Stimulated activated naive CD8-positive, alpha-beta T cell treated with anti-CD3 and anti-CD28 coated beads, Interleukin-15, Interleukin-2, amounts not matched to agents 100 ng/mL and 50 ng/mL, for 24 hours (primary cell): ENCODE results near the gene RNF180.

Source experiments
- H3K27ac Mint-ChIP-seq: one replicate; pipeline ENCODE4 v1.8.0; 2021; ENCODE audit warnings: mild to moderate bottlenecking, mixed read lengths
- H3K27me3 Mint-ChIP-seq: one replicate; pipeline ENCODE4 v1.8.0; 2021; ENCODE audit warnings: mixed read lengths
- H3K36me3 Mint-ChIP-seq: one replicate; pipeline ENCODE4 v1.8.0; 2021; ENCODE audit warnings: low read depth, mixed read lengths
- H3K4me1 Mint-ChIP-seq: one replicate; pipeline ENCODE4 v1.8.0; 2021; ENCODE audit warnings: low read depth, mixed read lengths
- H3K4me3 Mint-ChIP-seq: one replicate; pipeline ENCODE4 v1.8.0; 2021; ENCODE audit warnings: mild to moderate bottlenecking, mixed read lengths
- H3K9me3 Mint-ChIP-seq: one replicate; pipeline ENCODE4 v1.8.0; 2021; ENCODE audit warnings: mixed read lengths

Gene RNF180, protein sequence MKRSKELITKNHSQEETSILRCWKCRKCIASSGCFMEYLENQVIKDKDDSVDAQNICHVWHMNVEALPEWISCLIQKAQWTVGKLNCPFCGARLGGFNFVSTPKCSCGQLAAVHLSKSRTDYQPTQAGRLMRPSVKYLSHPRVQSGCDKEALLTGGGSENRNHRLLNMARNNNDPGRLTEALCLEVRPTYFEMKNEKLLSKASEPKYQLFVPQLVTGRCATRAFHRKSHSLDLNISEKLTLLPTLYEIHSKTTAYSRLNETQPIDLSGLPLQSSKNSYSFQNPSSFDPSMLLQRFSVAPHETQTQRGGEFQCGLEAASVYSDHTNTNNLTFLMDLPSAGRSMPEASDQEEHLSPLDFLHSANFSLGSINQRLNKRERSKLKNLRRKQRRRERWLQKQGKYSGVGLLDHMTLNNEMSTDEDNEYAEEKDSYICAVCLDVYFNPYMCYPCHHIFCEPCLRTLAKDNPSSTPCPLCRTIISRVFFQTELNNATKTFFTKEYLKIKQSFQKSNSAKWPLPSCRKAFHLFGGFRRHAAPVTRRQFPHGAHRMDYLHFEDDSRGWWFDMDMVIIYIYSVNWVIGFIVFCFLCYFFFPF

DNA sequence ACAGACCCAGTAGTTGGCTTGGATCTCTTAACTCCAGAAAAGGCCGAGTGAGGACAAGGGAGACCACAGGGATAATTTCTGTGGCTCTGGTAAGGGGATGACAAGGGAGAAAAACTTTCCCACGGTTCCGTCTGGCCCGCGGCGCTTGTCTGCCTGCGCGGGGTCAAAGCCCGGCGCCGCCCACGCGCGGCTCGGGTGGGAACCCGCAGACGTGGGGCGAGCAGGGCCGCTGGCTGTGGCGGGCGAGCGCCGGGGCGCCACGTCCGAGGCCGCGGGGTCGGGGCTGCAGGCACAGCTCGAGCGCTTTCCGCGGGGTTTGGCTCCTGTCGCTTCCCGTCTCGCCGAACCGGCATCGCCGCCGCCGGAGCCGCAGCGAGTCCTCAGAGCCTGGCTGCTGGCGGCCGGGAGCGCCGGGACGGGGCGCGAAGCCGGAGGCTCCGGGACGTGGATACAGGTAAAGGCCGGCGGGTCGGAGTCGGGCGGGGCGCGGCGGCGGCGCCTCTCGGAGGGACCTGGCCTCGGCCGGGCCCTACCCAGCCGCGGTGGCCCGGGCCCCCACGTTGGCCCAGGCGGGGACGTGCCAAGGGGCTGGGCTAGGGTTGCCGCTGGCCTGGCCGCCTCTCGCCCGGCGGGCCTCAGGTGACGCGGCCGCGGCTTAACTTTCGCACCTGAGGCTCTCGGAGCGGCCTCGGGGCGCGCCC lies at the start of gene RNF180:
RNF180 (plus strand) TSS at position 344 of the 701 bp plus-strand sequence. CDS start 34,965 bp downstream, outside the sequence.
- H3K27ac Mint-ChIP-seq: no peak within 1 kb of the TSS
- no peaks in the 10 kb centered on the region for H3K36me3 Mint-ChIP-seq
- H3K27me3 Mint-ChIP-seq: peaks cover 45% of the 10 kb centered on the region
- H3K4me3 Mint-ChIP-seq: peak within 1 kb of the TSS; percentile 63
- H3K4me1 Mint-ChIP-seq: peaks cover 4% of the 10 kb centered on the region
- peaks cover 4% of the 10 kb centered on the region for H3K9me3 Mint-ChIP-seq

- H3K4me1 Mint-ChIP-seq: no peaks in the 10 kb centered on the region
- no peak overlapping the region for H3K27ac Mint-ChIP-seq
- H3K27me3 Mint-ChIP-seq: no peaks in the 10 kb centered on the region
- peaks cover 4% of the 10 kb centered on the region for H3K9me3 Mint-ChIP-seq
- H3K36me3 Mint-ChIP-seq: no peaks in the 10 kb centered on the region
- no peak overlapping the region for H3K4me3 Mint-ChIP-seq
Measured at GRCh38 chr5:64125521-64125920, 40.1 kb upstream of the RNF180 start.

GRCh38 chr5:64126202-64126741 lies 39.4 kb upstream of the RNF180 start:
- no peak overlapping the region for H3K27ac Mint-ChIP-seq
- H3K9me3 Mint-ChIP-seq: peaks cover 4% of the 10 kb centered on the region
- H3K4me1 Mint-ChIP-seq: no peaks in the 10 kb centered on the region
- H3K4me3 Mint-ChIP-seq: no peak overlapping the region
- no peaks in the 10 kb centered on the region for H3K36me3 Mint-ChIP-seq
- no peaks in the 10 kb centered on the region for H3K27me3 Mint-ChIP-seq

DNA sequence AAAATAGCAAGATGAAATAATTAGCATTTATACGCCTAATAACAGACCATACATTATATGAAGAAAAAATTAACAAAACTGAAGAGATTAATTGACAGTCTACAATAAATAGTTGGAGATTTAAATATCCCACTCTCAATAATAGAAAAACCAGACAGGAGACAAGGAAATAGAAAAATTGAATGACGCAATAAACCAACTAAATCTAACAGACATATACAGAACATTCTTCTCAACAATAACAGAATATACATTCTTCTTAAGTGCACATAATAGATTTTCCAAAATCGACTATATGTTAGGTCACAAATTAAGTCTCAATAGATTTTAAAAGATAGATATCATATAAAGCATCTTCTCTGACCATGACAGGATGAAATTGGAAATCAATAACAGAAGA lies 25.6 kb upstream of the RNF180 start:
- Mint-ChIP-seq H3K4me3 (no peak overlapping the region), H3K27ac (no peak overlapping the region), H3K9me3 (peaks cover 15% of the 10 kb centered on the region), H3K36me3 (no peaks in the 10 kb centered on the region), H3K4me1 (no peaks in the 10 kb centered on the region), H3K27me3 (no peaks in the 10 kb centered on the region)

- peaks cover 6% of the 10 kb centered on the region for H3K9me3 Mint-ChIP-seq
- no peaks in the 10 kb centered on the region for H3K27me3 Mint-ChIP-seq
Measured at GRCh38 chr5:64144425-64145215, 21.0 kb upstream of the RNF180 start.

DNA sequence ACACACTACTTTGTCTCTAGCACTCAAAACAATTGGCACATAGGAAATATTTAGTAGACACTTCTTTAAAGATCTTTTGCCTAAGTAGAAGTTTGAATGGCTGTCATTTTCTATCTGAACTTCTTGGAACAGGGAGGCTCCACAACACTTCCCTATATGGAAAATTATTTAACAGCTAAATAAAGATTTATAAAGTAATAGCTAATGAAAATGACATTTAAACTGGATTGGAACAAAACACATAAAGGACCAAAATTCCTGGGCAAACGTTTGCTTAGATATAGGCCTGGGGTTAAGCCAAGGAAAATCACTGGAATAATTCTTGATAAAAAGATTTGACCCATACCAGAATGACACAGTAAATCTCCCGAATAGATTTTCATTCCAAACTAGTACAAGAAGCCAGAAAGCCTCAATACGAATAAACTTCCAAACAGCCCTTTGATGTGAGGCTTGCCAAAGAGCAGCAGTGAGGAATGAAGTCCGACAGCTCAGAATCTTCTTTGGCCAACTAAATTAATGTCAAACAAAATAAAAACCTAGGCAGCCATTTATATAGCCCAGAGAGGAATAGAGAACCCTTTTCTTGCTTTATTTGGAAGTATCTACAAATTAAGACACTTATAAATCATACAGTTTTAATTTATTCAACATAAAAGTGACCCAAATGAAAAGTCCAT lies 20.3 kb upstream of the RNF180 start:
- no peaks in the 10 kb centered on the region for H3K36me3 Mint-ChIP-seq
- peaks cover 6% of the 10 kb centered on the region for H3K9me3 Mint-ChIP-seq
- H3K27me3 Mint-ChIP-seq: no peaks in the 10 kb centered on the region
- no peak overlapping the region for H3K27ac Mint-ChIP-seq
- no peak overlapping the region for H3K4me3 Mint-ChIP-seq
- H3K4me1 Mint-ChIP-seq: no peaks in the 10 kb centered on the region

More at GRCh38 chr5:64144425-64145215, 21.0 kb upstream of the RNF180 start:
- no peak overlapping the region for H3K4me3 Mint-ChIP-seq
- H3K27ac Mint-ChIP-seq: no peak overlapping the region
- no peaks in the 10 kb centered on the region for H3K36me3 Mint-ChIP-seq
- H3K4me1 Mint-ChIP-seq: no peaks in the 10 kb centered on the region

DNA sequence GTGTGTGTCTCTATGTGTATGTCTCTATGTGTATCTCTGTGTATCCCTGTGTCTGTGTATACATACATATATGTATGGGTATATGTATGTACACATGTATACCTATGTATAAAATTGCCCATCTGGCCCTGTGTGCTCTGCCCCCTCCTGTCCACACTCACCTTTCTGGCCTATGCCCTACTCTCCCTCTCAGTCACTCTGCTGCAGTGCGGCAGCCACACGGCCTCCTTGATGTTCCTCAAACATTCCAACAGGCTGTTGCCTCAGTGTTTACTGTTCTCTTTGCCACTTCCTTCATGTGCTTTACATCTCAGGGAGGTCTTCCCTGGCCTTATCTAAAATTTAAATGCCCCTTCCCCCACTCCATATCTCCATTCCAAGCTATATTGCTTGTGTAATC lies 18.3 kb upstream of the RNF180 start:
- H3K36me3 Mint-ChIP-seq: no peaks in the 10 kb centered on the region
- no peaks in the 10 kb centered on the region for H3K27me3 Mint-ChIP-seq
- H3K4me1 Mint-ChIP-seq: no peaks in the 10 kb centered on the region
- no peak overlapping the region for H3K4me3 Mint-ChIP-seq
- no peaks in the 10 kb centered on the region for H3K9me3 Mint-ChIP-seq
- no peak overlapping the region for H3K27ac Mint-ChIP-seq

GRCh38 chr5:64147849-64148441 lies 17.7 kb upstream of the RNF180 start:
- H3K27me3 Mint-ChIP-seq: no peaks in the 10 kb centered on the region
- no peak overlapping the region for H3K27ac Mint-ChIP-seq
- H3K9me3 Mint-ChIP-seq: no peaks in the 10 kb centered on the region
- no peak overlapping the region for H3K4me3 Mint-ChIP-seq
- H3K36me3 Mint-ChIP-seq: no peaks in the 10 kb centered on the region
- H3K4me1 Mint-ChIP-seq: no peaks in the 10 kb centered on the region

DNA sequence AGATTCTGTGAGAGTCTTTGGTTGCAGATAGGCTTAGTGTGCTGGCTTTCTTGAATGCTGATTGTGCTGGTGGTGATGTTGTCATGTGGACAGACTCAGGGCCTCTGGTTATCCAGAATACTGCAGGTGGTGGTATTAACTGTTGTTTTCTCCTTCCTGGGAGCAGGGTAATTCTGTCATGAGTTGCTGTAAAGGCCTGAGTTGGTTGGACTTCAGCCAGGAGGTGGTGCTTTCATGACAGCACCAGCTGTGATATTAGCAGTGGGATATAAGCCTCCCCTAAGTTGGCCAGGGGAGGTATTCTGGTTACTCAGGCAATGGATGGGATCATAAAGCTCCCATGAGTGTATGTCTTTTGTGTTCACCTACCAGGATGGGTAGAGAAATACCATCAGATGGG lies 16.4 kb upstream of the RNF180 start:
- no peak overlapping the region for H3K4me3 Mint-ChIP-seq
- no peaks in the 10 kb centered on the region for H3K4me1 Mint-ChIP-seq
- no peak overlapping the region for H3K27ac Mint-ChIP-seq
- H3K36me3 Mint-ChIP-seq: no peaks in the 10 kb centered on the region
- H3K9me3 Mint-ChIP-seq: peaks cover 8% of the 10 kb centered on the region
- H3K27me3 Mint-ChIP-seq: no peaks in the 10 kb centered on the region

DNA sequence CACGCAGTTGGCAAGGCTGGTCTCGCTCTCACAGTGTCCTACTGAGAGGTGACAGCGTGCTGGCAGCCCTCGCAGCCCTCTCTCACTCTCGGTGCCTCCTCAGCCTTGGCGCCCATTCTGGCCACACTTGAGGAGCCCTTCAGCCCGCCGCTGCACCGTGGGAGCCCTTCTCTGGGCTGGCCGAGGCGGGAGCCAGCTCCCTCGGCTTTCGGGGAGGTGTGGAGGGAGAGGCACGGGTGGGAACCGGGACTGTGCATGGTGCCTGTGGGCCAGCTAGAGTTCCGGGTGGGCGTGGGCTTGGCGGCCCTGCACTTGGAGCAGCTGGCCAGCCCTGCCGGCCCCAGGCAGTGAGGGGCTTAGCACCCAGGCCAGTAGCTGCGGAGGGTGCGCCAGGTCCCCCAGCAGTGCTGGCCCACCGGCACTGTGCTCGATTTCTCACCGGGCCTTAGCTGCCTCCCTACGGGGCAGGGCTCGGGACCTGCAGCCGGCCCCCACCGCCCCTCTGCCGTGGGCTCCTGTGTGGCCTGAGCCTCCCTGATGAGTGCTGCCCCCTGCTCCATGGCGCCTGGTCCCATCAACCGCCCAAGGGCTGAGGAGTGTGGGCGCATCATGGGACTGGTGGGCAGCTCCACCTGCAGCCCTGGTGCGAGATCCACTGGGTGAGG lies 15.7 kb upstream of the RNF180 start:
- no peak overlapping the region for H3K27ac Mint-ChIP-seq
- H3K4me3 Mint-ChIP-seq: no peak overlapping the region
- no peaks in the 10 kb centered on the region for H3K27me3 Mint-ChIP-seq
- H3K36me3 Mint-ChIP-seq: no peaks in the 10 kb centered on the region
- H3K9me3 Mint-ChIP-seq: peaks cover 8% of the 10 kb centered on the region
- H3K4me1 Mint-ChIP-seq: no peaks in the 10 kb centered on the region

DNA sequence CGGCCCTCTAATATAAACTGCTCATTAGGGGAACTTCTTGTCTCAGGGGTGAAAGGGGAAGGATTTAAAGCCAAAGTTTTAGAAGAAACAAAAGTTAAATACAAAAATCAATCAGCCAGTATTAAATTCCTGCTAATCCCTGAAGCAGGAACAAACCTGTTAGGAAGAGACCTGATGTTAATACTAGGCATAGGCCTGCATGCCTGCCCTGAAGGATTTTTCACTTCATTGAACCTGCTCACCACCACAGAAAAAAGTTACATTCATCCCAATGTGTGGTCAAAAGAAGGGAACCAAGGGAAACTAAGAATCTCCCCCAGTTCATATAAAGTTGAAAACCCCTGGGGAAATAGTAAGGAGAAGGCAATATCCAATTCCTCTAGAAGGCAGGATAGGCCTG lies 9.4 kb upstream of the RNF180 start:
- Mint-ChIP-seq H3K27me3 (no peaks in the 10 kb centered on the region), H3K4me3 (no peak overlapping the region), H3K4me1 (no peaks in the 10 kb centered on the region), H3K9me3 (peaks cover 8% of the 10 kb centered on the region), H3K36me3 (no peaks in the 10 kb centered on the region), H3K27ac (no peak overlapping the region)

DNA sequence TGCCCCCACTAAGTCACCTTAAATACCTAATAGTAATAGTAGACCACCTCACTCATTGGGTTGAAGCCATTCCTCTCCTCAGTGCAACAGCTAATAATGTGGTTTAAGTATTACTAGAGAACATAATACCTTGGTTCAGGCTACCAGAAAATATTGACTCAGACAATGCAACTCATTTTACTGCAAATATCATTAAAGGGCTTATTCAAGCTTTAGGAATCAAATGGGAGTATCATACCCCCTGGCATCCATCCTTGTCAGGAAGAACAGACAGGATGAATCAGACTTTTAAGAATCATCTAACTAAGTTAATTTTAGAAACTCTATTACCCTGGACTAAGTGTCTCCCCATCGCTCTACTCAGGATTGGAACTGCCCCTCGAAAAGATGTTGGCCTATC lies 6.8 kb upstream of the RNF180 start:
- H3K4me3 Mint-ChIP-seq: no peak overlapping the region
- H3K27ac Mint-ChIP-seq: no peak overlapping the region
- peaks cover 6% of the 10 kb centered on the region for H3K27me3 Mint-ChIP-seq
- no peaks in the 10 kb centered on the region for H3K36me3 Mint-ChIP-seq
- H3K9me3 Mint-ChIP-seq: peaks cover 4% of the 10 kb centered on the region
- H3K4me1 Mint-ChIP-seq: no peaks in the 10 kb centered on the region

- H3K27me3 Mint-ChIP-seq: peaks cover 20% of the 10 kb centered on the region
- no peaks in the 10 kb centered on the region for H3K36me3 Mint-ChIP-seq
- no peaks in the 10 kb centered on the region for H3K9me3 Mint-ChIP-seq
- H3K4me1 Mint-ChIP-seq: no peaks in the 10 kb centered on the region
- no peak overlapping the region for H3K4me3 Mint-ChIP-seq
- H3K27ac Mint-ChIP-seq: no peak overlapping the region
Measured at GRCh38 chr5:64160201-64160600, 5.4 kb upstream of the RNF180 start.
